Epidermal melanocyte (primary cell): ENCODE results near the gene AICDA.

ENCODE experiments used
- DNase-seq: peaks from one replicate; pipeline ENCODE4 v3.0.0; 2011; ENCODE audit warnings: low spot score; ENCODE audit not compliant: insufficient read length

Gene AICDA

DNA sequence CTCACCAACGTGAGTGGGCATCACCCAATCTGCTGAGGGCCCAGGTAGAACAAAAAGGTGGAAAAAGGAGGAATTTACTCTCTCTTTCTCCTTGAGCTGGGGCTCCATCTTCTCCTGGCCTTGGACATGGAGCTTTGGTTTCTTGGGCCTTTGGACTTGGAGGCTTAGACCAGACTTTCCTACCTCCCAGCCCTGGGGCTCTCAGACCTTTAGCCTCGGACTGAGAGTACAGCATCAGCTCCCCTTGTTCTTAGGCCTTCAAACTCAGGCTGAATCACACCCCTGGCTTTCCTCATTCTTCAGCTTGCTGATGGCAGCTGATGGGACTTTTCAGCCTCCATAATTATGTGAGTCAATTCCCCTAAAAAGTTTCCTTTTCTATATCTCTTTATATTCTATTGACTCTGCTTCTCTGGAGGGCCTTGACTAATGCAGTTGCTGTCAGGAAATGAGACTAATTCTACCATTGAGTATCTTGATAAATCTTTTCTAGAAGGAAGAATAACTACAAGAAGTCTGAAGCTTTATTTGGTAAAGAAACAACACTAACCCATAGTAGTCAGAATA lies 56.0 kb downstream of the AICDA start:
- no peak for DNase-seq

DNA sequence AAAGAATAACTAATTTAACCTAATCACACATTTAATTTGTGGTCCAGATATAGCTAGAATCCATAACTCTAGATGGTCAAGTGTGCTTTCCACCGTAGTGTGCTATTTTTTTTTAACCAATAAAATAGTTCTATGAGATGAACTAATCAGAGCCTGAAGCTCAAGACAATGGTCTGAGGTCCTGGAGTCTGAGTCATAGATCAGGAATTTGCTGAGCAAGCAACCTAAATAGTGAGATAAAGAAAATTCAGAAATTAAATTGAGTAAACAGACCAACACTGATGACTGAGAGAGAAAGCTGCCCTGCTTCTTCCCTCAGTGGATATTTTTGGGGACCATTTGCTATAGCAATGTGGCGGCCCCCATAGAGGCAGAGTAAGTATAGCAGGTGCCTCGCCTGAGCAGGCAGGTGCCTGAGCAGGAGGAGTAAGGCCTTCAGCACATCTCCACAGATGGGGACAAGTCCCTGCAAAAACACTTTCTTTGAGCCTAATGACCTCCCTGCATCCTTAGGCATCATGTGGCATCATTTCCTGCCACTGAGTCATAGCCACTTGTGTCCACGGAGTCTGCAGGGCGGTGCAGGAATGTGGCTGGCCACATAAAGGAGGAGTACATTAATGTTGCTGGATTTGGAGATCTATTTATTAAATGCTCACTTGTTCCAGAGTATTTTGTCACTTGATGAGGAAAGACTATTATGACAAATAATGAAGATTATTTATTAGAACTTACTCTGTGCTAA lies 58.0 kb downstream of the AICDA start:
- no peak for DNase-seq

DNA sequence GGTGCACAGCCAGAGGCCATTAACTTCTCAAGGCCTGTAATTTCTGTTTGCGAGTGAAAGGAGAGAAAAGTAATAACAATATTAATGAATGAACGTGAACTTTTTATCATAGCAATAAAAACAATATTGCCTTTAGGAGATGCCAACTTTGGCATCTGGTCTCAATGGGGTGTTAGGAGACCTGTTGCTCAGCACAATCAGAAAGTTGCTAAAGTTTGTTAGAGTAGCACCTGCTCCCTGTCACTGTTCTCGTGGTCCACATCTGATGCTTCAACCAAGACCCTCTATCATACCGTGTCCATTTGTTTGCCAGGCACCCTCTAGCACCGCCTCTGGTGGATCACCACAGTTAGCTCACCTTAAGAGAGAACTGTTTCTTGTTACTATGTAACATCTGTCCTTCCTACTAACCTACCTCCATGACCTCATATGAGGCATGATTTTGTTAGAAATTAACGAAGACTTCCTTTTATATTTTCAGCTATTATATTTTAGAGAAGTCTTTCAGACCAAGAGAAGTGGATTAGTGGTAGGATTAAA lies 59.5 kb downstream of the AICDA start:
- no peak for DNase-seq
